ENCODE measurements around the gene PER1. TPM values are rescaled to one million over a fixed set of nuclear protein-coding genes. Genes with fewer than 3 reads are reported as not detected.

Gene PER1
- total and polyA plus RNA-seq, 2 of the 8 experiments (the other 6 are each of a cell fraction or from before 2014, with no cell fraction given), result 9.6 to 38.0 TPM

GRCh38 chr17:8186446-8186786 is 34.2 kb upstream of the PER1 start (continued):
- TF ChIP-seq RBBP5 (IDR thresholded peaks at IDR 0.05; ENCODE audit: borderline replicate concordance, low read depth, low read length) (peak; percentile 99), SAP30 (IDR thresholded peaks at IDR 0.05; ENCODE audit: insufficient read depth, insufficient replicate concordance, low read length) (no peak), JUN (IDR thresholded peaks at IDR 0.05; ENCODE audit: low read depth, low read length) (no peak), MAFK (IDR thresholded peaks at IDR 0.05; ENCODE audit: low read depth, low read length) (no peak), TCF12 (IDR thresholded peaks at IDR 0.05; ENCODE audit: low read depth, low read length) (no peak), EZH2 (IDR thresholded peaks at IDR 0.05; ENCODE audit: low read depth, low read length, severe bottlenecking) (no peak), SUZ12 (IDR thresholded peaks at IDR 0.05; ENCODE audit: low read length) (no peak), PHF8 (conservative IDR thresholded peaks at IDR 0.05; ENCODE audit: low read depth, low read length) (no peak), KDM1A (IDR thresholded peaks at IDR 0.05; ENCODE audit: borderline replicate concordance, low read length) (0 out of 2 replicates have a peak, but pooled peaks have one; percentile 9), E2F6 (IDR thresholded peaks at IDR 0.05) (no peak), RAD21 (IDR thresholded peaks at IDR 0.05 in 1 of 2, conservative IDR thresholded peaks at IDR 0.05 in 1 of 2; ENCODE audit: low read depth in 2 of 2, low read length in 2 of 2) (no peak), NANOG (IDR thresholded peaks at IDR 0.05; ENCODE audit: insufficient read depth, low read depth, low read length, poor library complexity, severe bottlenecking) (no peak), TEAD4 (IDR thresholded peaks at IDR 0.05; ENCODE audit: low read depth, low read length) (no peak), SP2 (IDR thresholded peaks at IDR 0.05; ENCODE audit: low read length) (no peak), ATF2 (IDR thresholded peaks at IDR 0.05; ENCODE audit: low read length) (no peak)

Data from H1 (cell line).